Measurements from ENCODE around the gene PPP3R2. TPM values are rescaled to one million over a fixed set of nuclear protein-coding genes. Genes with fewer than 3 reads are reported as not detected.
"Not testable (repeated sequence)": the region's sequence is repeated elsewhere in the genome, so short reads cannot be mapped to it uniquely, and the experiment has no call there.

PPP3R2 gene
- total RNA-seq, 1 donor from 2014 or later: not detected

- not testable (repeated sequence) for ATAC-seq; DNase-seq (ENCODE audit: low spot score)
These were observed 4.7 kb downstream of the PPP3R2 start for GRCh38 chr9:101590074-101590473.

GRCh38 chr9:101587332-101588043 is 7.3 kb downstream of the PPP3R2 start:
- ATAC-seq (no peak), DNase-seq (ENCODE audit: low spot score) (no peak)

- no peak for DNase-seq (ENCODE audit: low spot score)
These were observed 8.1 kb downstream of the PPP3R2 start for GRCh38 chr9:101586651-101587050.

GRCh38 chr9:101585740-101586139 is 9.0 kb downstream of the PPP3R2 start:
- DNase-seq (ENCODE audit: low spot score) (no peak), ATAC-seq (no peak)

More at GRCh38 chr9:101586651-101587050, 8.1 kb downstream of the PPP3R2 start:
- ATAC-seq: no peak

GRCh38 chr9:101582553-101582952 is 12.2 kb downstream of the PPP3R2 start:
- ATAC-seq (no peak), DNase-seq (ENCODE audit: low spot score) (no peak)

- DNase-seq (ENCODE audit: low spot score): no peak
- peak; percentile 31 for ATAC-seq
These were observed 14.8 kb downstream of the PPP3R2 start for GRCh38 chr9:101579711-101580545.

GRCh38 chr9:101578378-101578777 is 16.4 kb downstream of the PPP3R2 start:
- ATAC-seq (no peak), DNase-seq (ENCODE audit: low spot score) (no peak)

GRCh38 chr9:101574731-101575333 is 19.9 kb downstream of the PPP3R2 start:
- peak; percentile 46 for DNase-seq (ENCODE audit: low spot score)
- peak; percentile 80 for ATAC-seq

GRCh38 chr9:101572316-101572715 is 22.5 kb downstream of the PPP3R2 start:
- ATAC-seq: no peak
- DNase-seq (ENCODE audit: low spot score): no peak

- DNase-seq (ENCODE audit: low spot score) (no peak), ATAC-seq (no peak)
These were observed 23.7 kb downstream of the PPP3R2 start for GRCh38 chr9:101571114-101571513.

GRCh38 chr9:101569741-101570501 is 24.8 kb downstream of the PPP3R2 start:
- ATAC-seq (no peak), DNase-seq (ENCODE audit: low spot score) (no peak)

- ATAC-seq (no peak), DNase-seq (ENCODE audit: low spot score) (no peak)
These were observed 26.9 kb downstream of the PPP3R2 start for GRCh38 chr9:101567725-101568350.

GRCh38 chr9:101566904-101567724 is 27.7 kb downstream of the PPP3R2 start:
- no peak for DNase-seq (ENCODE audit: low spot score)
- peak; percentile 78 for ATAC-seq

- ATAC-seq (no peak), DNase-seq (ENCODE audit: low spot score) (no peak)
These were observed 30.5 kb downstream of the PPP3R2 start for GRCh38 chr9:101564252-101564651.

- DNase-seq (ENCODE audit: low spot score): no peak
- ATAC-seq: no peak
These were observed 31.8 kb downstream of the PPP3R2 start for GRCh38 chr9:101562966-101563365.

GRCh38 chr9:101561740-101562139 is 33.0 kb downstream of the PPP3R2 start:
- DNase-seq (ENCODE audit: low spot score) (no peak), ATAC-seq (no peak)

- not testable (repeated sequence) for ATAC-seq; DNase-seq (ENCODE audit: low spot score)
These were observed 45.2 kb downstream of the PPP3R2 start for GRCh38 chr9:101549472-101550098.

- ATAC-seq (peak; percentile 52), DNase-seq (ENCODE audit: low spot score) (no peak)
These were observed 51.6 kb downstream of the PPP3R2 start for GRCh38 chr9:101543098-101543735.

All from left lobe of liver (tissue), 2 donors.